ENCODE measurements around the gene FBF1.

FBF1 gene

GRCh38 chr17:75950855-75951554, 10.2 kb upstream of the FBF1 start:
- DNase-seq: no peak

DNA sequence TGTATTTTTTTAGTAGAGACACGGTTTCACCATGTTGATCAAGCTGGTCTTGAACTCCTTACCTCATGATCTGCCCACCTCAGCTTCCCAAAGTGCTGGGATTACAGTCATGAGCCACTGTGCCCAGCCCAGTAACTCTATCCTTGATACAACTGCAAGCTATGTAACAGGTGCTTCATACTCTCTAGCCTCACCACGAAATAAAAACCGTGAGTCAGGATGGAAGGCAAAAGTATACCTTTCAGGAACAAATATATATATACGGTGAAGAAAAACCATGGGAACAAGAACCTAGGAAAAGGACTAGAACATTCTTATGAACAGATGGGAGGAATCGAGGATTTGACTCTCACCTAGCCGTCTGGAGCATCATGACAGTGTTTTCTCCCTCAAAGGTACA, 9.6 kb upstream of the FBF1 start:
- no peak for DNase-seq

DNA sequence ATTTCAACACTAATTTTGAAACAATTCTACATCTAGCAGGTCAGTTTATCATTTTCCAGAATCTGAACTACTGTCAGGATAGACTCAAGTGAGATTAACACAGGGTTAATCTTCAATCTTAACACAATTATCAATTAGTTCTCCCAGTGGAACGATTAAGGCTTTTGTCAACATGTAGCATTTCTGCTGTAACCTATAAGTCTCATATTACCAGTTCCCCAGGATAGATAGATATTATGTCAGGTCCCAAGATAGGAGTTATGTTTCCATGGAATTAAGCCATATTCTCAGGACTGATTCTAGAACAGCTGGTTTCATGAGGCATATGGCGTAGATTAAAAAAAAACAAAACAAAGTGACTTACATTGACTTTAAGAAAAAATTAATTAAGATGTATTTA, 4.4 kb upstream of the FBF1 start:
- no peak for DNase-seq

DNA sequence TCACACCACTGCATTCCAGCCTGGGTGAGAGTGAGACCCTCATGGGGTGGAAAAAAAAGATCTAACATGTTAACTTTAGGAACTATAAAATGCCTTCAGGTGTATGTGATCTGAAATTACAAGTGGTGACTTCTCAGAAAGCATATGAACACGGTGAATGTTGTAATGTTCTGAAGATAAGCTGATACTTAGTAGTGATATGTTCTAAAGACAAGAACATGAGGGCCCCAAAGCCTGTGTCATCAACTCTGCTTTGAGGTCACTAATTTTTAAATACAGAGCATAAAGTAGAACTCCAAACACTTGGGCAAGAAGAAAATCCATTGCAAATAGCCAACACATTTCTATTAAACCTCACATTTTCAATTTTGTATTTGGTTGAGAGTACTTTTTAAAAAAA, 2.6 kb upstream of the FBF1 start:
- no peak for DNase-seq

DNA sequence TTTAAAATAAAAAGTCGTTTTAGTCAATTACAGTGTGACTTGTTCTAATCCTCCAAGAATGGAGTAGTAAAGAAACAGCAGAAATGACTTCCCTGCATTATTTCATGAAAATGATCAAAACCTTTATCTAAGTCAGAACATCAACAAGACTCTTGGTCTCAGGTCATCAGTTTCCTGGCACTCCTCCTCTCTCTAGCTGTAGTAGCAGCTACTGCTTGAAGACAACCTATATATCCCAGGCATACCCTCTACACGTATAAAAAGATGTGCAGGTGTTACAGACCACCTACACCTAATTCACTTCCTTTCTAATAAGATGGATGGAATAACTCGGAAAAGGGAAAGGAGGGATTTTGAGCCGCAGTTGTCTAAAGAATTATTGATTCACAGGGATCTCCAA, 1.6 kb upstream of the FBF1 start:
- DNase-seq: no peak

- no peak for DNase-seq
Measured at GRCh38 chr17:75941442-75941819, 589 bp upstream of the FBF1 start.

GRCh38 chr17:75937652-75938051, 3.2 kb downstream of the FBF1 start:
- DNase-seq: no peak

GRCh38 chr17:75933808-75934207, 7.0 kb downstream of the FBF1 start:
- no peak for DNase-seq

- no peak for DNase-seq
Measured at GRCh38 chr17:75932852-75933251, 8.0 kb downstream of the FBF1 start.

DNA sequence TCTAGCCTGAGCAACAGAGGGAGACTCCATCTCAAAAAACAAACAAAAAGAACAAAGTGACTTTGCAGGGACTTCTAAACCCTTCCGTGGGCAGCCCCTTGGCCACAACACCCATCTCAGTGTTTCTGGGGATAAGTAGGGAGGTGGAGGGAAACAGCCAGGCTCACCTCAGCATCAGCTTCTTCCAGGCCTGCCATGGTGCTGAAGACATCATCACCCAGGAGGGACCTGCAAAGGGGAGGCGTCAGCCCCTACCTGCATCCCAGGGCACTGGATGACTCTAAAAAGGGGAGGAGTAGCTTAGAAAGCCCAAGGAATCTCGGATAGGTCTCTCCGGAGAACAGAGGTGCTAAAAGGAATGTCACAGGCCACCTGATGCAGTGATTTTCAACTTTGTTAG, 9.8 kb downstream of the FBF1 start:
- DNase-seq: no peak

DNA sequence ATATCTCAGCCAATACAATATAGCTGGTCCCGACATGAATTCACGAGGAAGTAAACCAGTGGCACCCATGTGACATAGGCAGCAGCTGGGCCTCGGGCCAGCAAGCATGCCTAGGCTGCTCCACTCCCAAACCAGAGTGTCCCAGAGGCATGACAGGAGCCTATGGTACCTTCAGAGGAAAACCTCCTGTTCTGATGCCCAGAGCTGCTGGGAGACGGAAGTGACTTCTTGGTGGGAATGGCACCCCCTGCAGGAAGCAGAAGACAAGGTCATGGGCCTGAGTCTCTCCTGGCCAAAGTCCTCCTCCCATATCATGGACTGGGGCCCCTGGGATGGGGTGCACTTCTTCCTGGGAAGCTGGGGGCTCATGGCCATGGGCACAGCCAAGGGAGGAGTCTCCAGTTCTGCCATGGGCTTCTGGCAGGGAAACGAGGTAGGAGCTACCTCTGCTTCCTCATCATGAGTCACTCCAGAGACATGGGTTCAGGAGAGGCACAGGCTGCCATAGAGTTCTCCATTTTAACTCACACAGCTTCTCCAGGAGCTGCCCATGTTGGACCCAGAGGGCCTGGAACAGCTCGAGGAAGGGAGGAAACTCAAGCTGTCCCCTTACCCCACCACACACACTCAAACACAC, 13.4 kb downstream of the FBF1 start:
- DNase-seq: no peak

GRCh38 chr17:75926456-75926855, 14.4 kb downstream of the FBF1 start:
- DNase-seq: no peak

DNA sequence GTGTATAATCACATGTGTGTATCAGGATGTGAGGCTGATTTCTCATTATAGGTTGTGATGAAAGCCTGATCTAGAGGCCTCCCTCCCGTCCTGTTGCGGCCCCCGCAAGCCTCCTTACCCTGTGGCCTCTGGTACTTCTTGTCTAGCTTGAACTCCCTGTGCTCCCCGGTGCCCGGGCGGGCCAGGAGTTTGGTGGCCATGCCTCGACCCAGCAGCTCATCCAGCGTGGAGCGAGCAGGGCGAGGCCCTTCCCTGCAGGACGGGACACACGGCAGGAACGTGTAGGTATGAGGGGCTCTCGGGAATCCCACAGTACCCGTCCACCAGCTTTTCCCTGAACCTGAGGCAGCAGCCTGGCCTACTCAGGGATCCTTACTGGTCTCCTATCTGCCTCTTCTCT, 14.9 kb downstream of the FBF1 start:
- DNase-seq: no peak

- no peak for DNase-seq
Measured at GRCh38 chr17:75925103-75925502, 15.7 kb downstream of the FBF1 start.

DNA sequence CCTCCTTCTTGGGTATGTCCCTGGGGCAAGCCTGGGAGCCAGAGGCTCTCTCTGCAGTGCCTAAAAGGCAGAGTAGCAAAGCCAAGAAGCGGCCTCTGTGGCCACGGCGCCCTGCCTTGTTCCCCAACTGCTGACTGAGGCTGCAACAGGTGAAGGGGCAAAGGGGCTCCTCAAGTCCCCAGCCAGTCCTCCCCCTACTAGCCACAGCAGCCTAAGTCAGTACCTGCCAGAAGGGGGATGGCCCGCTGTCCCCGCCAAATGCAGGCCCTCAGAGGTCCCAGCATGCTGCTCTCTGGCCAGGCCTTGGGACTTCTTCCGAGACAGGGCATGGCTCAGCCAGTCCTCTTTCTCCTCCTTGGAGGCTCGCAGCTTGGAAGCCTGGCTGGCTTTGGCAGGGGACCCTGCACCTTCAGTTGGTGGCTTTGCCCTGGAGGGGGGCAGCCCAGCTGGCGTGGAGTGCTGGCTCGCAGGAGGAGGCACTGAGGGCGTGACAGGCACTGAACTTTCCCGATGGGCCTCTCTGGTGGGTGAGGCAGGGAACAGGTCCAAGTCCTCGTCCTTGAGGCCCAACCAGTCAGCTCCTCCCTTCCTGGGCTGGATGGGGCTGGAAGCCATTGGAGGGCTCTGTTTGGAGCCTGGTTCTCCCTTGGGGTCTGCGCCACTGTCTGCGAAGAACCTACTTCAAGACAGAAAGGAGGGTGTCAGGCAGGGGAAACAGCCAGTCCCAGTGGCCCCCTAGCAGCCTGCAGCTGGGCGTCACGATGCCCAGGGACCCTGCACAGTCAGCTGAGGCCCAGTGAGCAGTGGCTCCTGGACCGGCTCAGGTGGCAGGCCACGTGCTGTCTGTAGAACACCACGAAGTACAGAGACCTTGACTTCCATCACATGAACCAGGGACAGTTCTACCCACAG, 17.6 kb downstream of the FBF1 start:
- DNase-seq: no peak

DNA sequence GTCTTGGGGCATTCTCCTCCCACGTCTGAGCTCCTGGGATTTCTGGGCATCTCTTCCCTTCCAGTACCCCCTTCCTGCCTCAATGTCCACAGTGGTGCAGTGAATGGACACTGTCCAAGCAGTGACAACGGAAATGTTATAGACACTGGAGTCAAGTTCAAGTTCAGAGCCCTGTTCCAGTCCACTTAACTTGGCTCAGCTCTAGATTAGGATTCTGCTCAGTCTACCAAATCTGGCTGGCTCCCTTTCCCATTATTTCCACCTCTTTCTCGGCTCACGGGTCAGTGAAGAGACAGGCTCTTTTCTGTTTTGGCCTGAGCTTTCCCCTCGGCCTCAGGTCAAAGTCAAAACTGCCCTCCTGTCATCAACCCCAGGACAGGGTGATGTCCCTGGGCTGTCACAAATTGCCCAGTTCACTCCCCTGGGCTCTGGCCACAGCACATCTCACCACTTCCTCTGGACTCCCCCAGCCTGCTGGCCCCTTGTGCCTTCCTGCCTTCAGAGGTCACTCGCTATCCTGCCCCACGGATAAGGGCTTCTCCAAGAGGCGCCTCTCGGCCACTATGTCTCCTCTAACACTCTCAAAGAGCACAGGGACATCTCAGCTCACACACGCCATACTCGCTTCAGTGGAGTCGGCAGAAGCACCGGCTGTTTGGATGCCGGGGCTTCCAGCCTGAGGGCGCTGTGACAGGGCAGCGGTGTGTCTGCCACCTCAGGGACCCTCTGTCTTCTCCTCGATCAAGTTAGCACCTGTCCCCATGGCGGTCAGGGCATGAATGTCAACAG, 18.5 kb downstream of the FBF1 start:
- no peak for DNase-seq

GRCh38 chr17:75921596-75921995, 19.2 kb downstream of the FBF1 start:
- no peak for DNase-seq

GRCh38 chr17:75920045-75920560, 20.7 kb downstream of the FBF1 start:
- DNase-seq: no peak

DNA sequence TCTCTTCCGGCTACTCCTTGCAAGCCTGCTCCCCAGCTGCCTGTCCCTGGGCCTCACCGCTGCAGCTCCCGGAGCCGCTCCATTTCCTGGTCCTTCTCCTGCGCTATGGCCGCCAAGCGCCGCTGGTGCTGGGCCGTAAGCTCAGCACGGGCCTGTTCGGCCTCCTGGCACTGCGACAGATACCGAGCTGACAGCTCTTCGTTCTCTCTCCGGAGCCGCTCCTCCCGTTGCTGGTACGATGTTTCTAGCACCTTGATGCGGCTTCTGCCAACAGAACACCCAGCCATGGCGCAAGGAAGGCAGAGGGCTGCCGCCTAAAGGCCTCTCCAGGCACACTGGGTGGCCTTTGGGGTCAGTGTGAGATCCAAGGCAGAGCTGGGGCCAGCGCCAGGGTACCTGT, 21.2 kb downstream of the FBF1 start:
- DNase-seq: no peak

DNA sequence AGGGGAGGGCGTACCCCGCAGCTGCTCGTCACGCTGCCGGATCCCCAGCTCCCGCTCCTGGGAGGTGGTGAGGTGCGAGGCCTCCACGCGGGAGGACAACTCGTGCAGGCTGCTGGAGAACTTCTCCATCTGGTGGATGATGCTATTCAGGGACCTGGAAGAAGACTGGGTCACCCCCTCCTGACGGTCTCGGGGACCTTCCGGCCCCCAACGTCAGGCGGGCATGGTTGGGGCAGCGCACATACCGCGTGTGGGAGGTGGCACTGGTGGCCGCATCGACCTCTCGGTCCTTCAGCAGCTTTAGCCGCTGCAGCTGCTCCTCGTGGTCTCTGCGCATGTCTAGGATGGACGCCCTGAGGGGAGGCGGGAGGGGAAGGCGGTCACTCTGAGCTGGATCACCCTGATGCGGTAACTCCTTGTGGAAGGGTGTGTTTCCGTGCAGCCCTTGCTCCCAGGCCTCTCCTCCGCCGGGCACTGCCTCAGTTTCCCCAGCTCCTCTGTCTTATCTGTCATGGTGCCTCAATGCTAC, 22.9 kb downstream of the FBF1 start:
- DNase-seq: no peak

DNA sequence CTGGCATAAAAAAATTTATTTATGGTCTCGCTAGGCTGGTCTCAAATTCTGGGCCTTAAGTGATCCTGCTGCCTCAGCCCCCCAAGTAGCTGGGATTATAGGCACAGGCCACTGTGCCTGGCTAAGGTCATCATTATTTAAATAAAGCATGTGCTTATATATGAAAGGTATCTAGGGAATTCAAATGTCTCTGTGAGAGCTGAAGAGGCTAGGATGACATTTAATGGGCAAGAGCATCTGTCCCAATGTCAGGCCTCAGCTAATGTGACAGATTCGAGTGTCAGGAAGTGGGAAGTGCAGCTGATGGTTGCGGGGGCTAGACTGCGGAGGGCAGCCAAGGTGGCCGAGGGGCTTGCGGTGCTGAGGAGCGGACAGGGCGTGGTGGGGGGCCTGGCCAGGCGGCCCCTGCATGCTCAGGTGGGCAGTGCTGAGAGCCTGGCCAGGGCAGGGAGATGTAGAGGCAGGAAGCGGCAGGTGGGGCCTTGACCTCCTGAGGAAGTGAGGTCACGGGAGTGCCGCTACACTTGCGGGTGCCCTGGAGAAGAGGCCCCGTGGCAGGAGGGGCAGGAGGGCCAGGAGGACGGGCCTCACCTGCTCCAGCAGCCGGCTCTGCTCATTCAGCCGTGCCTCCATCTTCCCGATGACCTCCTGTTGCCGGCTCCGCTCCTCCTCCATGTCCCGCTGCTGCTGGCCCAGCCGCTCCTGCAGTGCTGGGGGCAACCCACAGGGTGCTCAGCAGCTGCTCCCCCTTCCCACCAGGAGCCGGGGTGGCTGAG, 23.5 kb downstream of the FBF1 start:
- no peak for DNase-seq

- no peak for DNase-seq
Measured at GRCh38 chr17:75915268-75915667, 25.6 kb downstream of the FBF1 start.
